Liver (tissue), 9 donors: ENCODE data around the gene ZNF544. TPM values are rescaled to one million over a fixed set of nuclear protein-coding genes. Genes with fewer than 3 reads are reported as not detected.

ENCODE experiments used
- DNase-seq: peaks from one replicate; pipeline ENCODE4 v3.0.0-alpha.2; 2017; ENCODE audit warnings: low spot score
- H3K27ac ChIP-seq, 2 donors: one replicate each; pipeline ENCODE4 v1.7.0; 2013; ENCODE audit warnings: inconsistent platforms in 2 of 2, low read length in 2 of 2, control low read depth in 1 of 2, low read depth in 1 of 2, mild to moderate bottlenecking in 1 of 2
- H3K27me3 ChIP-seq, 4 donors: one replicate each; pipeline versions ENCODE4 v1.6.1 to v1.7.0; 2013; ENCODE audit warnings: low read length in 3 of 4, inconsistent platforms in 1 of 4, mild to moderate bottlenecking in 1 of 4, moderate library complexity in 1 of 4; ENCODE audit not compliant: control insufficient read depth in 4 of 4, insufficient read depth in 4 of 4
- H3K36me3 ChIP-seq, 4 donors: one replicate each; pipeline versions ENCODE4 v1.6.1 to v1.7.0; 2013; ENCODE audit warnings: low read length in 3 of 4, mild to moderate bottlenecking in 3 of 4, low read depth in 1 of 4, moderate library complexity in 1 of 4; ENCODE audit not compliant: control insufficient read depth in 4 of 4, insufficient read depth in 3 of 4
- H3K4me1 ChIP-seq, 4 donors: one replicate each; pipeline versions ENCODE4 v1.6.1 to v1.7.0; 2013; ENCODE audit warnings: low read length in 3 of 4, mild to moderate bottlenecking in 3 of 4, moderate library complexity in 1 of 4; ENCODE audit not compliant: control insufficient read depth in 4 of 4, insufficient read depth in 4 of 4
- H3K4me3 ChIP-seq, 3 donors: one replicate each; pipeline versions ENCODE4 v1.6.1 to v1.7.0; 2013; ENCODE audit warnings: low read length in 3 of 3, control low read depth in 1 of 3, low read depth in 1 of 3, mild to moderate bottlenecking in 1 of 3
- H3K9ac ChIP-seq, 2 donors: one replicate each; pipeline ENCODE4 v1.7.0; 2013; ENCODE audit warnings: low read length in 2 of 2, mild to moderate bottlenecking in 2 of 2, moderate library complexity in 2 of 2, control low read depth in 1 of 2, low read depth in 1 of 2
- H3K9me3 ChIP-seq, 4 donors: one replicate each; pipeline versions ENCODE4 v1.6.1 to v1.7.0; 2013; ENCODE audit warnings: low read length in 3 of 4; ENCODE audit not compliant: control insufficient read depth in 4 of 4
- FOXA1 ChIP-seq: IDR thresholded peaks from 2 replicates; pipeline ENCODE4 v1.6.1; 2016; ENCODE audit warnings: antibody characterized with exemption
- FOXA2 ChIP-seq: IDR thresholded peaks from 2 replicates; pipeline ENCODE4 v1.6.1; 2016; ENCODE audit warnings: antibody characterized with exemption
- GABPA ChIP-seq, 2 donors: IDR thresholded peaks in 1 of 2; conservative IDR thresholded peaks in 1 of 2; 2 replicates each; pipeline ENCODE4 v1.6.1; 2016; ENCODE audit warnings: antibody characterized with exemption in 2 of 2, mild to moderate bottlenecking in 1 of 2, moderate library complexity in 1 of 2
- HNF4A ChIP-seq, 2 donors: conservative IDR thresholded peaks; 2 replicates each; pipeline ENCODE4 v1.6.1; 2016; ENCODE audit warnings: antibody characterized with exemption in 2 of 2, mild to moderate bottlenecking in 2 of 2
- HNF4G ChIP-seq: IDR thresholded peaks from 2 replicates; pipeline ENCODE4 v1.6.1; 2016; ENCODE audit warnings: antibody characterized with exemption
- JUND ChIP-seq, 2 donors: IDR thresholded peaks; 2 replicates each; pipeline ENCODE4 v1.6.1; 2016; ENCODE audit warnings: antibody characterized with exemption in 2 of 2
- NR2F2 ChIP-seq: IDR thresholded peaks from 2 replicates; pipeline ENCODE4 v1.6.1; 2016; ENCODE audit warnings: antibody characterized with exemption
- RXRA ChIP-seq, 2 donors: IDR thresholded peaks; 2 replicates each; pipeline ENCODE4 v1.6.1; 2017 to 2018; ENCODE audit warnings: antibody characterized with exemption in 2 of 2, mild to moderate bottlenecking in 1 of 2
- SP1 ChIP-seq: IDR thresholded peaks from 2 replicates; pipeline ENCODE4 v1.6.1; 2018; ENCODE audit warnings: antibody characterized with exemption, mild to moderate bottlenecking
- TAF1 ChIP-seq: conservative IDR thresholded peaks from 2 replicates; pipeline ENCODE4 v1.6.1; 2016; ENCODE audit warnings: antibody characterized with exemption, mild to moderate bottlenecking
- YY1 ChIP-seq: IDR thresholded peaks from 2 replicates; pipeline ENCODE4 v1.6.1; 2016; ENCODE audit warnings: antibody characterized with exemption, mild to moderate bottlenecking
- WGBS: extraction: QIAGEN DNeasy Blood & Tissue Kit; methylation state at CpG from one replicate; pipeline ENCODE4 v1.1.7; 2013; 5-methylcytosine and 5-hydroxymethylcytosine counted together
- polyA plus RNA-seq, 2 donors: library from polyadenylated mRNA; stranded (reverse) in 1 of 2; unstranded in 1 of 2; fragments of 200-250 nt in 1 of 2; fragments of >200 nt in 1 of 2; fragmentation: Nextera tagmentation in 1 of 2; extraction: Ambion mirVana in 1 of 2; gene quantifications; one replicate each; pipeline versions ENCODE4 v1.2.1 to v1.2.3, GENCODE V29; 2013 to 2015
- total RNA-seq, 2 donors: library from RNA; depleted of rRNA; stranded (reverse); fragments of >200 nt; gene quantifications; one replicate each; pipeline ENCODE4 v1.2.3, GENCODE V29; 2014
- TF ChIP-seq, protein P1 (sequence below): fragments of 150-350 bp; IDR thresholded peaks from 2 replicates; pipeline ENCODE4 v1.5.1; 2017; ENCODE audit warnings: improper control_type of control experiment, low read depth, low read length; ENCODE audit not compliant: missing input control
- TF ChIP-seq, protein P2 (sequence below): IDR thresholded peaks from 2 replicates; pipeline ENCODE4 v1.6.1; 2016; ENCODE audit warnings: antibody characterized with exemption
- TF ChIP-seq, protein P3 (sequence below): IDR thresholded peaks from 2 replicates; pipeline ENCODE4 v1.6.1; 2016; ENCODE audit warnings: antibody characterized with exemption
- TF ChIP-seq, protein P4 (sequence below): IDR thresholded peaks from 2 replicates; pipeline ENCODE4 v1.6.1; 2016; ENCODE audit warnings: antibody characterized with exemption
- donor health status: healthy.
- donor health status: healthy.
- donor health status: healthy.
- donor health status: healthy.
- donor health status: healthy.

ZNF544 gene
- total and polyA plus RNA-seq, 4 donors: 2.5 to 25.2 (median 11.3) TPM

GRCh38 chr19:58261600-58261967 is 32.9 kb downstream of the ZNF544 start:
- peak overlapping the region in 2 of 3 donors; percentile 63 to 70 for H3K4me3 ChIP-seq
- H3K9ac ChIP-seq: no peak overlapping the region
- H3K27ac ChIP-seq: no peak overlapping the region
- H3K36me3 ChIP-seq: peaks cover 0 to 50% (median 35%) of the 10 kb centered on the region in 4 donors
- H3K4me1 ChIP-seq: no peaks in the 10 kb centered on the region
- WGBS: 99% methylated on average over 3 of the region's 3 CpGs
- peaks cover 80 to 96% (median 82%) of the 10 kb centered on the region in 4 donors for H3K9me3 ChIP-seq
- H3K27me3 ChIP-seq: no peaks in the 10 kb centered on the region
- DNase-seq: no peak
- TF ChIP-seq, protein P1, sequence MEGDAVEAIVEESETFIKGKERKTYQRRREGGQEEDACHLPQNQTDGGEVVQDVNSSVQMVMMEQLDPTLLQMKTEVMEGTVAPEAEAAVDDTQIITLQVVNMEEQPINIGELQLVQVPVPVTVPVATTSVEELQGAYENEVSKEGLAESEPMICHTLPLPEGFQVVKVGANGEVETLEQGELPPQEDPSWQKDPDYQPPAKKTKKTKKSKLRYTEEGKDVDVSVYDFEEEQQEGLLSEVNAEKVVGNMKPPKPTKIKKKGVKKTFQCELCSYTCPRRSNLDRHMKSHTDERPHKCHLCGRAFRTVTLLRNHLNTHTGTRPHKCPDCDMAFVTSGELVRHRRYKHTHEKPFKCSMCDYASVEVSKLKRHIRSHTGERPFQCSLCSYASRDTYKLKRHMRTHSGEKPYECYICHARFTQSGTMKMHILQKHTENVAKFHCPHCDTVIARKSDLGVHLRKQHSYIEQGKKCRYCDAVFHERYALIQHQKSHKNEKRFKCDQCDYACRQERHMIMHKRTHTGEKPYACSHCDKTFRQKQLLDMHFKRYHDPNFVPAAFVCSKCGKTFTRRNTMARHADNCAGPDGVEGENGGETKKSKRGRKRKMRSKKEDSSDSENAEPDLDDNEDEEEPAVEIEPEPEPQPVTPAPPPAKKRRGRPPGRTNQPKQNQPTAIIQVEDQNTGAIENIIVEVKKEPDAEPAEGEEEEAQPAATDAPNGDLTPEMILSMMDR: no peak

DNA sequence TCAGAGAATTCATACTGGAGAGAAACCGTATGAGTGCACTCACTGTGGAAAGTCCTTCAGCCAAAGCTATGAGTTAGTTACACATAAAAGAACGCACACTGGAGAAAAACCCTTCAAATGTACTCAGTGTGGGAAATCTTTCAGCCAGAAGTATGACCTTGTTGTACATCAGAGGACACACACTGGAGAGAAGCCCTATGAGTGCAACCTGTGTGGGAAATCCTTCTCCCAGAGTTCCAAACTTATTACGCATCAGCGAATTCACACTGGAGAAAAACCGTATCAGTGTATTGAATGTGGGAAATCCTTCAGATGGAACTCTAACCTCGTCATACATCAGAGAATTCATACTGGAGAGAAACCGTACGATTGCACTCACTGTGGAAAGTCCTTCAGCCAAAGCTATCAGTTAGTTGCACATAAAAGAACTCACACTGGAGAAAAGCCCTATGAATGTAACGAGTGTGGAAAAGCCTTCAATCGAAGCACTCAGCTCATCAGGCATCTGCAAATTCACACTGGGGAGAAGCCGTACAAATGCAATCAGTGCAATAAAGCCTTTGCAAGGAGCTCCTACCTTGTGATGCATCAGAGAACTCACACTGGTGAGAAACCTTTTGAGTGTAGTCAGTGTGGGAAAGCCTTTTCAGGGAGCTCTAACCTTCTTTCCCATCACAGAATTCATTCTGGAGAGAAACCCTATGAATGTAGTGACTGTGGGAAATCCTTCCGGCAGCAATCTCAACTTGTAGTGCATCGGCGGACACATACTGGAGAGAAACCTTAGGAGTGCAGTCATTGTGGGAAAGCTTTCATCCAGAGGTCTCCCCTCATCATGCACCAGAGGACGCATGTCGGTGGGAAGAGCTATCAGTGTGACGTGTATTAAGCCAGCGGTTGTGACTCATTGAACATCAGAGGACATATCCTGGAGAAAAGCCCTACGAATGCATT is 33.5 kb downstream of the ZNF544 start:
- peaks cover 81 to 94% (median 86%) of the 10 kb centered on the region in 4 donors for H3K9me3 ChIP-seq
- H3K9ac ChIP-seq: no peak overlapping the region
- no peaks in the 10 kb centered on the region for H3K4me1 ChIP-seq
- peak overlapping the region in 2 of 3 donors; percentile 61 to 70 for H3K4me3 ChIP-seq
- no peak for DNase-seq
- H3K27me3 ChIP-seq: no peaks in the 10 kb centered on the region
- no peak for TF ChIP-seq GABPA (IDR thresholded peaks at IDR 0.05 in 1 of 2, conservative IDR thresholded peaks at IDR 0.05 in 1 of 2)
- TF ChIP-seq TAF1: no peak
- TF ChIP-seq YY1: no peak
- no peak for TF ChIP-seq HNF4A (conservative IDR thresholded peaks at IDR 0.05)
- TF ChIP-seq JUND (IDR thresholded peaks at IDR 0.05): no peak
- TF ChIP-seq HNF4G: no peak
- TF ChIP-seq FOXA1: no peak
- TF ChIP-seq RXRA (IDR thresholded peaks at IDR 0.05): no peak
- TF ChIP-seq NR2F2: no peak
- no peak for TF ChIP-seq FOXA2
- TF ChIP-seq, protein P2, sequence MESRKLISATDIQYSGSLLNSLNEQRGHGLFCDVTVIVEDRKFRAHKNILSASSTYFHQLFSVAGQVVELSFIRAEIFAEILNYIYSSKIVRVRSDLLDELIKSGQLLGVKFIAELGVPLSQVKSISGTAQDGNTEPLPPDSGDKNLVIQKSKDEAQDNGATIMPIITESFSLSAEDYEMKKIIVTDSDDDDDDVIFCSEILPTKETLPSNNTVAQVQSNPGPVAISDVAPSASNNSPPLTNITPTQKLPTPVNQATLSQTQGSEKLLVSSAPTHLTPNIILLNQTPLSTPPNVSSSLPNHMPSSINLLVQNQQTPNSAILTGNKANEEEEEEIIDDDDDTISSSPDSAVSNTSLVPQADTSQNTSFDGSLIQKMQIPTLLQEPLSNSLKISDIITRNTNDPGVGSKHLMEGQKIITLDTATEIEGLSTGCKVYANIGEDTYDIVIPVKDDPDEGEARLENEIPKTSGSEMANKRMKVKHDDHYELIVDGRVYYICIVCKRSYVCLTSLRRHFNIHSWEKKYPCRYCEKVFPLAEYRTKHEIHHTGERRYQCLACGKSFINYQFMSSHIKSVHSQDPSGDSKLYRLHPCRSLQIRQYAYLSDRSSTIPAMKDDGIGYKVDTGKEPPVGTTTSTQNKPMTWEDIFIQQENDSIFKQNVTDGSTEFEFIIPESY: no peak
- H3K27ac ChIP-seq: no peak overlapping the region
- peaks cover 0 to 52% (median 35%) of the 10 kb centered on the region in 4 donors for H3K36me3 ChIP-seq
- WGBS: 98% methylated on average over 19 of the region's 19 CpGs

GRCh38 chr19:58262922-58263296 is 34.2 kb downstream of the ZNF544 start:
- Histone ChIP-seq H3K36me3 (peaks cover 0 to 46% (median 32%) of the 10 kb centered on the region in 4 donors), H3K9me3 (peaks cover 77 to 87% (median 80%) of the 10 kb centered on the region in 4 donors), H3K4me3 (peak overlapping the region in 2 of 3 donors; percentile 61 to 70), H3K4me1 (no peaks in the 10 kb centered on the region), H3K9ac (no peak overlapping the region), H3K27ac (no peak overlapping the region), H3K27me3 (no peaks in the 10 kb centered on the region)
- 98% methylated on average over 7 of the region's 7 CpGs for WGBS
- DNase-seq: no peak
- TF ChIP-seq YY1 (no peak), JUND (IDR thresholded peaks at IDR 0.05) (no peak), FOXA2 (no peak), RXRA (IDR thresholded peaks at IDR 0.05) (no peak), SP1 (no peak), HNF4A (conservative IDR thresholded peaks at IDR 0.05) (no peak), HNF4G (no peak)
- TF ChIP-seq, protein P3, sequence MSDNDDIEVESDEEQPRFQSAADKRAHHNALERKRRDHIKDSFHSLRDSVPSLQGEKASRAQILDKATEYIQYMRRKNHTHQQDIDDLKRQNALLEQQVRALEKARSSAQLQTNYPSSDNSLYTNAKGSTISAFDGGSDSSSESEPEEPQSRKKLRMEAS: no peak
- TF ChIP-seq, protein P2: no peak
- TF ChIP-seq, protein P4, sequence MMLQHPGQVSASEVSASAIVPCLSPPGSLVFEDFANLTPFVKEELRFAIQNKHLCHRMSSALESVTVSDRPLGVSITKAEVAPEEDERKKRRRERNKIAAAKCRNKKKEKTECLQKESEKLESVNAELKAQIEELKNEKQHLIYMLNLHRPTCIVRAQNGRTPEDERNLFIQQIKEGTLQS: no peak
